NCI-H510A (cell line): Measurements from ENCODE around the gene ZNF569.
A peak's percentile ranks its signal among the peaks of the same experiment; 100 is the strongest.
"Not testable (repeated sequence)": the region's sequence is repeated elsewhere in the genome, so short reads cannot be mapped to it uniquely, and the experiment has no call there.

Experiments
- DNase-seq: peaks from one replicate; lab custom pipeline; 2025; lab: John Stamatoyannopoulos, UW

Gene ZNF569

DNA sequence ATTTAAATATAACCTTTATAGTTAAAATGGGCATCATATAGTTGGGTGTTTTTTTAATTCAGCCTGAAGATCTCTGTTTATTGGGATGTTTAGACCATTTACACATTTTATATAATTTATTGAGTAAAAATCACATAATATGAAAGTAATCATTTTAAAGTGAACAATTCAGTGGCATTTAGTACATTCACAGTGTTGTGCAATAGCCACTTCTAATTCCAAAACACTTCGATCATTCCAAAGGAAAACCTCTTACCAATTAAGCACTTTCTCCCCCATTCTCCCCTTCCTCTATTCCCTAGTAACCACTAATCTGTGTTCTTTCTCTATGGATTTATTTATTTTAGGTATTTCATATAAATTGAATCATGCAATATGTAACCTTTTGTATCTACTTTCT lies 66.2 kb downstream of the ZNF569 start:
- no peak for DNase-seq

GRCh38 chr19:37391399-37391798 lies 75.8 kb downstream of the ZNF569 start:
- not testable (repeated sequence) for DNase-seq

- DNase-seq = no peak
Measured at GRCh38 chr19:37389234-37389633, 78.0 kb downstream of the ZNF569 start.

DNA sequence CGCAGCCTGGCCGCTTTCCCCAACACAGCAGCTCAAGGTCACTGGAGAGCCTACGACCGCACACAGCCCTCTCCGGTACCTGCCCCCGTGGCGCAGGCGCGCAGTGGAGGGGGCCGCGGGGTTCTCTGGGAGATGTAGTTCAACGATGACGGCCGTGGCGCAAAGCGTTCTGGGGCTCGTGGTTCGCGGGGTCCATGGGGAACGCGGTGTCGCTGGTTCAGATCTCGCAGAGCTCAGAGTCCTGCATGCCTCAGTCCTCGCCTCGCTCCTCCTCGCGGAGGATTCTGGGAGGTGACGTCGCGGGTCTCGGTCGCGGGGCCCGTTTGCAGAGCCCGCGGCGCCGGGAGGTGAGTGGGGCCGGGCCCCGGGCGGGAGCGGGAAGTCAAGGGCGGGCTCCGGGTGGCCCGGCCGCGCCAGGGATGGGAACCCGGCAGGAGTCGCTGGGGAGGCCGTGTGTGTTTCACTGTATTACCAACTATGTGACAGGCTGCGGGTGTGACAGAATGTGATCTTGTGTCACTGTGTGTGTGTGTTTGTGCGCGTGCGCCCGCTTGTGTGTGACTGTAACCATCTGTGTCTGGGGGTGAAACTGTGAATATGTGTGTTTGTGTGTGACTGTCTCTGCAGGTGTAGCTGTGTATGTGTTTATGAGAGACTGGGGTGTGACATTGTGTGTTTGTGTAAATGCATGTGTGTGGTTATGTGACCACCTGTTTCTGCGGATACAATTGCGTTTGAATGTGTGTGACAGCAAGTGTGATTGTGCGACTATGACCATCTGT lies 96.2 kb downstream of the ZNF569 start, which contains the start of gene ZNF527:
TSS of gene ZNF527 (plus strand) at position 220 of the 782 bp plus-strand sequence. CDS start 3,100 bp downstream, outside the sequence.
- DNase-seq = peak; percentile 93

DNA sequence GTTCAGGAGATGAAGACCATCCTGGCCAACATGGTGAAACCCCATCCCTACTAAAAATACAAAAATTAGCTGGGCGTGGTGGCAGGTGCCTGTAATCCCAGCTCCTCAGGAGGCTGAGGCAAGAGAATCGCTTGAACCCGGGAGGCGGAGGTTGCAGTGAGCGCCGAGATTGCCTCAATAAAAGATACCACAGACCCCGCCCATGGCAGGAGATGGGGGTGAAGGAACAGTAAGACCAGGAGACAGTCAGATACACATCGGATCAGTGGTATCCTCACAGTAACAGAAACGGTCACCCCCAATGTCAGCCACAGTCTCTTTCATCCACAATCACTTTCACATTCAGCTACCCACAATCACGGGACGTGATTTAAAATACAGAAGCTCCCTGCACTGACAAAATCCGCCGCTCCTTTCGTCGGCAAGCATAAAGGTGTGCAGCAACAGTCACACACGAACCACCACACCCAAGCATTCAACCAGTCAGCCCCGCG lies 96.8 kb downstream of the ZNF569 start:
- DNase-seq = not testable (repeated sequence)

DNA sequence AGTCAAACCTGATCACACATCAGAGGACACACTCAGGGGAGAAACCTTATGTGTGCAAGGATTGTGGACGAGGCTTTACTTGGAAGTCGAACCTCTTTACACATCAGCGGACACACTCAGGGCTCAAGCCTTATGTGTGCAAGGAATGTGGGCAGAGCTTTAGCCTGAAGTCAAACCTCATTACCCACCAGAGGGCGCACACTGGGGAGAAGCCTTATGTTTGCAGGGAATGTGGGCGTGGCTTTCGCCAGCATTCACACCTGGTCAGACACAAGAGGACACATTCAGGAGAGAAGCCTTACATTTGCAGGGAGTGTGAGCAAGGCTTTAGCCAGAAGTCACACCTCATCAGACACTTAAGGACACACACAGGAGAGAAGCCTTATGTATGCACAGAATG lies 104.5 kb downstream of the ZNF569 start:
- no peak for DNase-seq

GRCh38 chr19:37361994-37362393 lies 105.2 kb downstream of the ZNF569 start:
- DNase-seq = no peak
